Measurements from ENCODE around the gene KLHDC7B. TPM values are rescaled to one million over a fixed set of nuclear protein-coding genes. Genes with fewer than 3 reads are reported as not detected.
A peak's percentile ranks its signal among the peaks of the same experiment; 100 is the strongest.

The KLHDC7B gene
- total and polyA plus RNA-seq, 12 donors = 0.06 to 0.69 (median 0.19) TPM; not detected in 2

- TF ChIP-seq CTCF (IDR thresholded peaks at IDR 0.05) (no peak), POLR2A (IDR thresholded peaks at IDR 0.05) (peak; percentile 85 to 90)
- whole genome bisulfite sequencing, 4 donors = 0% methylated on average over 18 to 96 of the region's 96 CpGs
- peak within 1 kb of the TSS; percentile 92 to 99 (median 97) for H3K27ac ChIP-seq
- intact Hi-C loops (cut with DNase I) = no loop called here
- H3K36me3 ChIP-seq (replicated peaks in 1 of 2) = no peaks in the 10 kb centered on the region
- H3K27me3 ChIP-seq = no peaks in the 10 kb centered on the region
- H3K4me1 ChIP-seq (replicated peaks in 1 of 2) = peaks cover 27 to 33% of the 10 kb centered on the region in 2 donors
- peak within 1 kb of the TSS; percentile 66 to 85 (median 80) for H3K4me3 ChIP-seq
- H3K9me3 ChIP-seq (replicated peaks in 1 of 3) = no peaks in the 10 kb centered on the region
- DNase-seq = peak; percentile 98 to 99 (median 99)
Measured at GRCh38 chr22:50582493-50583293, 37.0 kb downstream of the KLHDC7B start, which contains the start of gene CHKB. TSS of gene CHKB (minus strand) at chr22:50582849. CDS start at chr22:50582781, 68 bp downstream.

DNA sequence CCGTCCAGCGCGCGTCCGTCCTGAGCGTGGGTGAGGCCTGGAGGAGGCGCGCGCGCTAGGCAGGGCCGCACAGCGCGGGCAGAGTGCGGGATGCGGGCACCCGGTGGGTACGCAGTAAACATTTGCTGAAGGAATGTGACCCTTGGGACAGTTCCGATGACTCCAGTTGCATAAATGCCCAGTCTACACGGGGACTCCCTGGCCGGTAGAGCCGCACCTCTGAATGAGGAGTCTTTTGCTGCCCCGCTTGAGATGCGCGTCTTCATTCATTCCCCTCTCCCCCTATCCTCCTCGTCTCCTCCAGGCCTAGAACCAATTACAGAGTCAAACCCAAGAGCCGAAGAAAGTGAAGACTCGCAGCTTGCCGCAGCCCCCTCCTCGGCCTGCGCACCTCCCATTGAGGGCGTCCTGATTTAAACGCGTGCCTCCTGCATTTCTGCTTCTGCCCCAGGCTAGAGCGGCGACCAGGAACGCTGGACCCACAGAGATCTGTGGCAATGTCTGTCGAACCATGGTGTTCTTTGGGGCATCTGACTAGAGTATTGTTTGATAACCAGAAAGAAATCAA, 37.7 kb downstream of the KLHDC7B start:
- intact Hi-C loops (cut with DNase I) = no loop called here

DNA sequence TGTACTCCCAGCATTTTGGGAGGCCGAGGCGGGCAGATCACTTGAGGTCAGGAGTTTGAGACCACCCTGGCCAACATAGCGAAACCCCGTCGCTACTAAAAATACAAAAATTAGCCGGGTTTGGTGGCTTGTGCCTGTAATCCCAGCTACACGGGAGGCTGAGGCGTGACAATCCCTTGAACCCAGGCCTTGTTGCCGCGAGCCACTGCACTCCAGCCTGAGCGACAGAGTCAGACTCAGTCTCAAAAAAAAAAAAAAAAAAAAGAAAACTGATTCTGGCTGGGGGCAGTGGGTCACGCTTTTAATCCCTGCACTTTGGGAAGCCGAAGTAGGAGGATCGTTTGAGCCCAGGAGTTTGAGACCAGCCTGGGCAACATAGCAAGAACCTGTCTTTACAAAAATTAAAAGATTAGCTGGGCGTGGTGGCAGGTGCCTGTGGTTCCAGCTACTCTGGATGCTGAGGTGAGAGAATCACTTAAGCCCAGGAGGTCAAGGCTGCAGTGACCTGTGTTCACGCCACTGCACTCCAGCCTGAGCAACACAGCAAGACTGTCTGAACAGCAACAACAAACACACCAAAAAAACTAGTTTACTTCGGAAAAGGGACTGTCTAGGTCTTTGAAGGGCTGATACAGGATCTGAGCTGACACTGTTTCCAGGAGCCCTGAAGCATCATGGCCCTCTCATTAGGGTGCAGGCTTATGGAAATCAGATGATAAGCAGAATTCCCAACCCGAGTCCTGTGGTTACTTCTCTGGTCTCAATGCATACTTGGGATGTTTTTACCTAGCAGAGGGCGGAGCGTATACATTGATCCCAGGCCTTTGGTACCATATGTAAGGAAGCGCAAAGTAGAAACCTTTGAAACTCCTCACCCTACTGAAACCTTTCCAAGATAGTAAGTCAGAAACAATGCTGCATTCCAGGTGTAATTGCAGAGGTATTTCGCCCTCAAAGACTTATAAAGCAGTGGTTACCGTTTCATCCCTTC, 38.7 kb downstream of the KLHDC7B start:
- Histone ChIP-seq H3K4me3 (no peak overlapping the region), H3K4me1 (replicated peaks in 1 of 2) (peaks cover 15 to 18% of the 10 kb centered on the region in 2 donors), H3K36me3 (replicated peaks in 1 of 2) (no peaks in the 10 kb centered on the region), H3K9me3 (replicated peaks in 1 of 3) (no peaks in the 10 kb centered on the region), H3K27me3 (no peaks in the 10 kb centered on the region), H3K27ac (no peak overlapping the region)
- TF ChIP-seq CTCF (IDR thresholded peaks at IDR 0.05) = no peak
- TF ChIP-seq POLR2A (IDR thresholded peaks at IDR 0.05) = no peak
- intact Hi-C loops (cut with DNase I) = no loop called here
- peak in 1 of 7 donors; percentile 14 for DNase-seq
- WGBS, 4 donors = 94 to 96% (median 95%) methylated on average over 22 to 23 of the region's 23 CpGs

More for the DNA sequence above, 37.7 kb downstream of the KLHDC7B start:
- peaks cover 23 to 28% of the 10 kb centered on the region in 2 donors for H3K4me1 ChIP-seq (replicated peaks in 1 of 2)
- no peak for TF ChIP-seq POLR2A (IDR thresholded peaks at IDR 0.05)
- no peak for TF ChIP-seq CTCF (IDR thresholded peaks at IDR 0.05)
- H3K4me3 ChIP-seq = peak overlapping the region; percentile 66 to 85 (median 80)
- H3K36me3 ChIP-seq (replicated peaks in 1 of 2) = no peaks in the 10 kb centered on the region
- no peaks in the 10 kb centered on the region for H3K9me3 ChIP-seq (replicated peaks in 1 of 3)
- H3K27ac ChIP-seq = peak overlapping the region in 4 of 5 donors; percentile 18 to 99 (median 97)
- DNase-seq = peak in 1 of 7 donors; percentile 35
- no peaks in the 10 kb centered on the region for H3K27me3 ChIP-seq
- 9 to 19% (median 11%) methylated on average over 26 to 37 of the region's 37 CpGs for WGBS, 4 donors

All from adrenal gland (tissue), 12 donors.